ENCODE results near the gene TOP2A. TPM values are rescaled to one million over a fixed set of nuclear protein-coding genes. Genes with fewer than 3 reads are reported as not detected.

The TOP2A gene
- polyA plus RNA-seq, 4 donors: 157 to 182 (median 167) TPM

GRCh38 chr17:40452921-40453378 is 35.3 kb upstream of the TOP2A start:
- DNase-seq (ENCODE audit: low read depth in 4 of 4, low spot score in 2 of 4): no peak

DNA sequence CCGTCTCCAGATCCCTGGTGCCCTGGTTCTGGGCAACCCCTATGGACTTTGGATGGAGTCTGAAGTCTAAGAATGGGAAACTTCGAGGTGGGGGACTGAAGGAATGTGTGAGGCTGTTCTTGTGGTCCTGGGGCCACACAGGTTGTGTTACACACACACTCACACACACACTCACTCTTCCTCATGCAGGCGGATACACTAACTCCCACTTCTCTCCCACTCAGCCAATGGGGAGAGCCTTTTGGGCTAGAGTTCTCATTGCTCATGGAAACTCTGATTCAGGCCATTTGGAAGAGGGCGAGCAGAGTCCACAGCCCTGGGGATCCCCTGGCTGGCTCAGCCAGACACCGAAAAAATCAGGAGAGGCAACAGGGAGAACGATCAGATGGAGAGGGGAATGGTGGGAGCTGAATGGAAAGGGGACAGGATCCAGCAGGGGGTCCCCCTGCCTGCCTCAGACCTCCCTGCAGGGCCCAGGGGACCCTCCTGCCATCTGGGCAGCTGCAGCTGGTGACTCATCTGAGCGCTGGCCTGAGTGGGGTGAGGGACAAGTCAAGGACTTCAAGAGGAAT is 34.6 kb upstream of the TOP2A start:
- no peak for DNase-seq (ENCODE audit: low read depth in 4 of 4, low spot score in 2 of 4)

DNA sequence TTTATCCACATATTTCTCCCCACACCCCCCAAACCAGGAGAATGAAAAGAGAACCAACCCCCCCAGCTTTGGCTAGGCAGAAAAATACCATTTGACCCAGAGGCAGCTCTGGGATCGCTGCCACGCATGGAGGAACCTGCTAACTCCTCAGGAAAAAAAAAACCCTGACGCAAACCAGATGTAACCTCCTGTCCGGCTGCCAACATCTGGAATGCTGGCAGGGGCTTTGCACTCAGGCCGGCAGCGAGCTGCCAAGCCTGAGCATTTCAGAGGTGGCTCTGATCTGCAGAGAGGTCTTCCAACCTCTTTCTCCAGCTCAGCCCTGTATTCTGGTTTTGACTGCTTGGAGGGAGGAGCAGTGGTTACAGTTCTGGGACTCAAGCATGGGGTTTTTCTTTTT is 33.7 kb upstream of the TOP2A start:
- no peak for DNase-seq (ENCODE audit: low read depth in 4 of 4, low spot score in 2 of 4)

- no peak for DNase-seq (ENCODE audit: low read depth in 4 of 4, low spot score in 2 of 4)
Observed at GRCh38 chr17:40450175-40450574, 32.5 kb upstream of the TOP2A start.

DNA sequence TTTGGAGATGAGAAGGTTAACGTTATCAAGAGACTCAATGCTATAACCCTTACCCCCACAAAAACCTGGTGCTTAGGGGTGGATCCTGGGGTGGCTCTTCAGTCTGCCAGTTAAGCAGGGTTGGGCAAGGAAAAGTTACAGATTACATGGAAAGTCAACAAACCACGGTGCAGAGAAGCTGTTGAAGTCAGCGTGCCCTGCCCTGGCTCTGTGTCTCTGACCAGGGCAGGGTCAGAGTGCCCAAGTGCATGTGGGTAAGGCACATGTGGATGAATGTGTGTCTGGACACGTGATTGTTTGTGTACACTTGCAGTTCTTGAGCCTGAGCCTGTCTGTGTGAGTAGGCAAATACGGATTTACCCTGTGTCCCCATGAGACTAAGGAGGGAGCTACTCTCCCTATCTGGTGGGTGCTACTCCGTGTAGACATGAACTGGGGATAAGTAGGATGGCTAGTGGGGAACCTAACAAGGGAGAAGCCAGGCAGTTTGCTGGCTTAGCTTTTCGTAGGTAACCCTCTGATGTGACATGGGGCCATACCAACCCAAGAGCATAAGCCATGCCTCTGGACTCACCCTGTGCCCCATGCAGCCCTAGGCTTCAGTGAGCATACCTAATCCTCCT is 31.1 kb upstream of the TOP2A start:
- DNase-seq (ENCODE audit: low read depth in 4 of 4, low spot score in 2 of 4): no peak

DNA sequence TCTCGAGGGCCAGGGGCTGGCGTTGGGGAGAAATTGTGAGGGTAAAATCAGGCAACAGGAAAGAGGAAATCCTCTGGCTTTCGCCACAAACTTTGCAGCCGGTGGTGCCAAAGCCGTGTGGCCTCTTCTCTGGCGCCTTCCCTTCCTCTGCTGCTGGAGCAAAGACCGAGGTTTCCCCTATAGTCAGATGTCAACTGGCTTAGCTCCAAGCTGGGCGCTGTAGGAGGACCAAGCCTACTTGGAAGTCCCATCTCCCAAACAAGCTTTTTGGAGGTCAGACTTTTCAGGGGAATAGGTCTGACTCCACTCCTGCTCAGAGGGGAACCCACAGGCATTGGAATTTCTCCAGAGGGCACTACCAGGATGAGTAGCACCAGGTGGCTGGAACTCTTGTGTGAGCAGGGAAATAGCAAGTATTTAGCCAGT is 30.5 kb upstream of the TOP2A start:
- DNase-seq (ENCODE audit: low read depth in 4 of 4, low spot score in 2 of 4): no peak

GRCh38 chr17:40447806-40448205 is 30.1 kb upstream of the TOP2A start:
- DNase-seq (ENCODE audit: low read depth in 4 of 4, low spot score in 2 of 4): no peak

GRCh38 chr17:40447148-40447644 is 29.5 kb upstream of the TOP2A start:
- DNase-seq (ENCODE audit: low read depth in 4 of 4, low spot score in 2 of 4): no peak

DNA sequence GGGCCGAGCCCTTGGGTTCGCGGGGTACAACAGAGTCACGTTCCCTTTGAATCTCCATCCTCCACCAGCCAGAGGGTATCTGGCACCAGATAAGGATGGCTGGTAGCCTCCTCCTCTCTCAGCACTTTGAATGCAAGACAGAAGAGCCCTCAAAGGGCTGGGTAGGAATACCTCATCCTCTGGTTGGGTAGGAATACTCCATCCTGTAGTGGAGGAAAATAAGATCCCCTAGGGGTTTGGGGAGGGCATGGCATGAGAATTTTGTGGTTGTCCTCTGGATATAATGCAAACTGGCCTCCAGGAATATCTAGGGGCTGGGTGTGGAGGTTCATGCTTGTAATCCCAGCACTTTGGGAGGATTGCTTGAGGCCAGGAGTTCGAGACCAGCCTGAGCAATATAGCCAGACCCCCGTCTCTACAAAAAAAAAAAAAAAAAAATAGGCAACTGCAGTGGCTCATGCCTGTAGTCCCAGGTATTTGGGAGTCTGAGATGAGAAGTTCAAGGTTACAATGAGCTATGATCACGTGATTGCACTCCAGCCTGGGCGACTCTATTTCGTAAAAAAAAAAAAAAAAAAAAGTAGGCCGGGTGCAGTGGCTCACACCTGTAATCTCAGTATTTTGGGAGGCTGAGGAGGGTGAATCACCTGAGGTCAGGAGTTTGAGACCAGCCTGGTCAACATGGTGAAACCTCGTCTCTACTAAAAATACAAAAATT is 28.2 kb upstream of the TOP2A start:
- no peak for DNase-seq (ENCODE audit: low read depth in 4 of 4, low spot score in 2 of 4)

GRCh38 chr17:40443988-40444899 is 26.5 kb upstream of the TOP2A start:
- DNase-seq (ENCODE audit: low read depth in 4 of 4, low spot score in 2 of 4): no peak

DNA sequence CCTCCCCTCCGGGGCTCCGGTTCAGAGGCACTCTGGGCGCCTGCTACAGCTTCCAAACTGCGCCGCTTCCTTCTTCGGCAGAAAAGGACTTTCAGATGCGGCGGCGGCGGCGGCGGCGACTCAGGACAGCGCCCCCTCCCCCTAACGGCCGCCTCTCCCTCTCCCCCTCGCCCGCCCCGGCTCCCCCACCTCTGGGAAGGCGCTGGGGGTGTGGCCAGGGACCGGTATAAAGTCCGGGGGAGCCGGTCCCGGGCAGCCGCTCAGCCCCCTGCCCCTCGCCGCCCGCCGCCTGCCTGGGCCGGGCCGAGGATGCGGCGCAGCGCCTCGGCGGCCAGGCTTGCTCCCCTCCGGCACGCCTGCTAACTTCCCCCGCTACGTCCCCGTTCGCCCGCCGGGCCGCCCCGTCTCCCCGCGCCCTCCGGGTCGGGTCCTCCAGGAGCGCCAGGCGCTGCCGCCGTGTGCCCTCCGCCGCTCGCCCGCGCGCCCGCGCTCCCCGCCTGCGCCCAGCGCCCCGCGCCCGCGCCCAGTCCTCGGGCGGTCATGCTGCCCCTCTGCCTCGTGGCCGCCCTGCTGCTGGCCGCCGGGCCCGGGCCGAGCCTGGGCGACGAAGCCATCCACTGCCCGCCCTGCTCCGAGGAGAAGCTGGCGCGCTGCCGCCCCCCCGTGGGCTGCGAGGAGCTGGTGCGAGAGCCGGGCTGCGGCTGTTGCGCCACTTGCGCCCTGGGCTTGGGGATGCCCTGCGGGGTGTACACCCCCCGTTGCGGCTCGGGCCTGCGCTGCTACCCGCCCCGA is 25.7 kb upstream of the TOP2A start, which contains the start of gene IGFBP4:
Gene IGFBP4 (plus strand): TSS at position 255 of the 792 bp plus-strand sequence. CDS start 286 bp downstream, at position 541.
- no peak for DNase-seq (ENCODE audit: low read depth in 4 of 4, low spot score in 2 of 4)

- DNase-seq (ENCODE audit: low read depth in 4 of 4, low spot score in 2 of 4): no peak
Observed at GRCh38 chr17:40442392-40443195, 24.9 kb upstream of the TOP2A start.

DNA sequence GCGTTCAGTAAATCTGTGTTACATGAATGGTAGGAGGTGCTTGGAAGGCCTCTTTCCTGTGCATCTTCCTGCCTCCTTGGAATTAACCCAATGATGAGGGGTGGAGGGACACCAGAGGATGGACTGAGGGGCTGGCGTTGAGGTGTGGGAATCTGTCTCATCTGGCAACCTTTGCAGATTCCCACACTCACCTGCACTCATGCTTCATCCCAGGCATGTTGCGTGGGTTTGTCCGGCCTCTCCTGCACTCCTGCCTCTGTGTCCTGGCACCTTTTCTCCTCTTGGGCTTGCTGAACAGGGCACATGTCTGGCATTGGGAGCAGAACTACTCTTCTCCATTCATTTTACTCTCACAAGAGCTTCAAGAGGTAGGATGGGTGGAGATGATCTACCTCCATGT is 22.5 kb upstream of the TOP2A start:
- DNase-seq (ENCODE audit: low read depth in 4 of 4, low spot score in 2 of 4): no peak

DNA sequence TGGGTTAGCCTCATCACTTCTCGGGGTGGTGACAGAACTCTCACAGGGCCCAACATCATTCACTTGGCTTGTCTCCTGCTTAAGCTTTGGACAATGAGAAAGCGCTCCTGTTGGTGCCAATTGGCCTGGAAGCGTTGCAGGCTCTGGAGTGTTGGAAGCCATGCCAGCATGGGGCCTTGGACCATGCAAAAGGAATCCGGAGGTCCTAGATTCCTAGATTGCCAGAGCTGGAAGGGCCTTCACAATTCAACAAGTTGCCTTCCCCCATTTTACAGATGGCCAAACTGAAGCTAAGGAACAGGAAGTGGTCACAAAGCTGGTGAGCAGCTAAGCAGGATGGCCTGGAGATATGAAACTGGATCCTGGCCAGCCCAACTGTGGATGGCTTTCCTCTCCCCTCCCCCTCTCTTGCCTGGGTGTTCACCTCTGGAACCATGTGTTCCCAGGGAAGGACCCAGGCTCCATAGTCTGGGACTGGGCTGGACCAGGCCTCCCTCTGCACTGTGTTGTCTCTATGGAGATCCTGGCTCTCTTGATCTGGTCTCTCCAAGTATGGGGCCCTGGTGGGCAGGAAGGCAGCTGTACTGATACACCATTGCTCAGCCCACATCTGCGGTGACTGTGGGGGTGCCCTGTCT is 19.5 kb upstream of the TOP2A start:
- no peak for DNase-seq (ENCODE audit: low read depth in 4 of 4, low spot score in 2 of 4)

DNA sequence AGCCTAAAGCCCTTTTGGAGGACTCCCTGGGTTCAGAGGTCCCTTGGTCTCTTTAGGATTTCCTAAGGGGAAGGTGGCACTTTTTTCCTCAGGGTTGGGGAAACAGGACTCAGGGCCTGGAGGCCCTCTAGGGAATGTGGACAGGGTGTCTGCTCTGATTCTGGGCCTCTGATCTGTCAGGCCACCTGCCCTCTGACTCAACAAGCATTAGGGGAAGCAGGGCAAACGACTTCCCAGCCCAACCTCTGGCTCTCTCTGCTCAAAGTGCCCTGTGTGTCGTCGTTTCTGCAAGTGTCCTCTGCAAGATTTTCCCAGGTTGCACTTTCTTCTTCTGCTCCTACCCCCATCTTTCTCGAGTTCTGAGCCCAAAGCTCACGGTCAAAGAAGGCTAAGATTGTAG is 18.9 kb upstream of the TOP2A start:
- DNase-seq (ENCODE audit: low read depth in 4 of 4, low spot score in 2 of 4): no peak

- DNase-seq (ENCODE audit: low read depth in 4 of 4, low spot score in 2 of 4): no peak
Observed at GRCh38 chr17:40433551-40434415, 16.1 kb upstream of the TOP2A start.

DNA sequence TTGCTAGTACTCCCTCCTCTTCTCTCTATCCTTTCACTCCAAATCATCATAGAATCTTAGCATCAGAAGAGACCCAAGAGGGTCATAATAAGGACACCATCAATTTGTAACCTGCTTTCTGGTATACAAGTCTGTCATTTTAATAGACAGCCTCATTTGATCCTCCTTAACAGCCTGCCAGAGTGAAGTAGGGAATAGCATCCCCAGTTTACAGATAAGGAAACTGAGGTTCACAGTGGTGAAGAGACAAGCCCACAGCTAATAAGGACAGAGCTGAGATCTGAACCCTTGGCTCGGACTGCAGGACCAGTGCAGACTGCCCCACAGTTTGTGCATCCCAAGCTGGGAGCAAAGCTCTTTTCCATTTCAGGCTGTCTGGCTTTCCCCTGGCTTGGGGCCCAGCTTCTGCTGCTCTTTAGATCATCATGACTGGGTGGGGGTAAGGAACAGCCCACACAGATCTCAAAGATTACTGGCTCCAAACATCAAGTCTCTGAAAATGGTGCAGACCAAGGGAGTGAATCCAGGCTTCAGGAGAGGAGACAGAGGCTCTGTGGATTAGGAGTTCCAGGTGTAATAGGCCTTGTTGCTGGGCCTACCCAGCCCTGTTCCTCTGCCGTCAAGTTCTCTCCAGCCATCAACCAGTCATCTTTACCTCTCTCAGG is 15.3 kb upstream of the TOP2A start:
- DNase-seq (ENCODE audit: low read depth in 4 of 4, low spot score in 2 of 4): no peak

Data from left renal cortex interstitium (tissue), 4 donors.